ENCODE data around the gene TICRR. TPM values are rescaled to one million over a fixed set of nuclear protein-coding genes. Genes with fewer than 3 reads are reported as not detected.

Gene TICRR
- total RNA-seq, 4 donors from 2014 or later: not detected

- no peaks in the 10 kb centered on the region for H3K9me3 ChIP-seq
- in situ Hi-C loops (cut with MboI; ENCODE audit: low sequenced_read_pairs in 4 of 4): no loop called here
- no peak for ATAC-seq
- H3K4me3 ChIP-seq: no peak overlapping the region
- DNase-seq: no peak
- intact Hi-C loops (cut with DNase I; ENCODE audit: low total_unique reads): no loop called here
- TF ChIP-seq POLR2A (IDR thresholded peaks at IDR 0.05) (no peak), CTCF (IDR thresholded peaks at IDR 0.05 in 4 of 5, conservative IDR thresholded peaks at IDR 0.05 in 1 of 5) (no peak)
- no peak overlapping the region for H3K27ac ChIP-seq
- H3K27me3 ChIP-seq: no peaks in the 10 kb centered on the region
- H3K36me3 ChIP-seq: no peaks in the 10 kb centered on the region
- H3K4me1 ChIP-seq: no peaks in the 10 kb centered on the region
Observed at GRCh38 chr15:89531796-89532537, 43.3 kb upstream of the TICRR start.

- Histone ChIP-seq H3K9me3 (no peaks in the 10 kb centered on the region), H3K4me3 (no peak overlapping the region), H3K4me1 (no peaks in the 10 kb centered on the region), H3K27ac (no peak overlapping the region), H3K27me3 (no peaks in the 10 kb centered on the region), H3K36me3 (no peaks in the 10 kb centered on the region)
- no peak for TF ChIP-seq POLR2A (IDR thresholded peaks at IDR 0.05)
- TF ChIP-seq CTCF (IDR thresholded peaks at IDR 0.05 in 4 of 5, conservative IDR thresholded peaks at IDR 0.05 in 1 of 5): no peak
- in situ Hi-C loops (cut with MboI; ENCODE audit: low sequenced_read_pairs in 4 of 4) (no loop called here), intact Hi-C loops (cut with DNase I; ENCODE audit: low total_unique reads) (no loop called here)
- no peak for ATAC-seq
- DNase-seq: no peak
Observed at GRCh38 chr15:89533861-89534544, 41.3 kb upstream of the TICRR start.

- in situ Hi-C loops (cut with MboI; ENCODE audit: low sequenced_read_pairs in 4 of 4) (no loop called here), intact Hi-C loops (cut with DNase I; ENCODE audit: low total_unique reads) (no loop called here)
- no peak for TF ChIP-seq POLR2A (IDR thresholded peaks at IDR 0.05)
- TF ChIP-seq CTCF (IDR thresholded peaks at IDR 0.05 in 4 of 5, conservative IDR thresholded peaks at IDR 0.05 in 1 of 5): no peak
- H3K27ac ChIP-seq: no peak overlapping the region
- H3K4me3 ChIP-seq: no peak overlapping the region
- peaks cover 0 to 5% (median 4%) of the 10 kb centered on the region in 3 donors for H3K27me3 ChIP-seq
- no peaks in the 10 kb centered on the region for H3K9me3 ChIP-seq
- DNase-seq: no peak
- no peaks in the 10 kb centered on the region for H3K4me1 ChIP-seq
- ATAC-seq: no peak
- no peaks in the 10 kb centered on the region for H3K36me3 ChIP-seq
Observed at GRCh38 chr15:89539027-89539426, 36.2 kb upstream of the TICRR start.

- Histone ChIP-seq H3K27ac (no peak overlapping the region), H3K36me3 (no peaks in the 10 kb centered on the region), H3K4me3 (no peak overlapping the region), H3K27me3 (peaks cover 0 to 5% (median 4%) of the 10 kb centered on the region in 3 donors), H3K9me3 (no peaks in the 10 kb centered on the region), H3K4me1 (no peaks in the 10 kb centered on the region)
- DNase-seq: no peak
- TF ChIP-seq POLR2A (IDR thresholded peaks at IDR 0.05) (no peak), CTCF (IDR thresholded peaks at IDR 0.05 in 4 of 5, conservative IDR thresholded peaks at IDR 0.05 in 1 of 5) (no peak)
- intact Hi-C loops (cut with DNase I; ENCODE audit: low total_unique reads) (no loop called here), in situ Hi-C loops (cut with MboI; ENCODE audit: low sequenced_read_pairs in 4 of 4) (no loop called here)
- no peak for ATAC-seq
Observed at GRCh38 chr15:89542369-89542768, 32.9 kb upstream of the TICRR start.
